KOPT-K1 (cell line): Measurements from ENCODE around the gene RNF43.

Experiments used
- H3K27ac ChIP-seq: fragments of 200-600 bp; sonication (generic); 2 replicates; pipeline ENCODE4 v1.5.1; 2016; ENCODE audit warnings: antibody characterized with exemption, mild to moderate bottlenecking, low read depth, low read length; ENCODE audit not compliant: poor library complexity, severe bottlenecking
- H3K36me3 ChIP-seq: fragments of 200-600 bp; sonication (generic); 2 replicates; pipeline ENCODE4 v1.5.1; 2017; ENCODE audit warnings: antibody characterized with exemption, mild to moderate bottlenecking, low read length, moderate library complexity; ENCODE audit not compliant: insufficient read depth
- H3K9me3 ChIP-seq: fragments of 200-600 bp; sonication (generic); 2 replicates; pipeline ENCODE4 v1.5.1; 2017; ENCODE audit warnings: antibody characterized with exemption, low read length, mild to moderate bottlenecking; ENCODE audit not compliant: insufficient read depth, poor library complexity, severe bottlenecking

The RNF43 gene

GRCh38 chr17:58368860-58369213 is 48.5 kb downstream of the RNF43 start:
- Histone ChIP-seq H3K27ac (no peak overlapping the region), H3K9me3 (no peaks in the 10 kb centered on the region), H3K36me3 (no peaks in the 10 kb centered on the region)
